ENCODE results near the gene ADGRD1.

ADGRD1 gene

DNA sequence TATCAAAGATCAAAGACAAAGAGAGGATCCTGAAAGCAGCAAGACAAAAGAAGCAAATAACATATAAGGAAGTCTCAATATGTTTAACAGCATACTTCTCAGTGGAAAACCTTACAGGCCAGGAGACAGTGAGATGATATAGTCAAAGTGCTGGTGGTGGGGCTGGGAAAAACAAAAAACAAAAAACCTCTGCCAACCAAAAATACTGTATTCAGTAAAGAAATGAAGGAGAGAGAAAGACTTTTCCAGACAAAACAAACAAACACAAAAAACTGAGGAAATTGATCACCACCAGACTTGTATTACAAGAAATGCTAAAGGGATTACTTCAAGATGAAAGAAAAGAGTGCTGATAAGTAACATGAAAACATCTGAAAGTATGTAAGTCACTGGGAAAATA lies 221.2 kb downstream of the ADGRD1 start:
- no peak overlapping the region for H2AK5ac ChIP-seq (ENCODE audit: low read length)
- no peak overlapping the region for H2BK120ac ChIP-seq (ENCODE audit: insufficient read depth, low read length, poor library complexity)
- H2BK12ac ChIP-seq (ENCODE audit: low read length): no peak overlapping the region
- H3K79me2 ChIP-seq (ENCODE audit: control insufficient read depth, insufficient read depth, low read length, poor library complexity): no peaks in the 10 kb centered on the region
- H3K23ac ChIP-seq (ENCODE audit: low read length): no peak overlapping the region
- no peak overlapping the region for H4K91ac ChIP-seq (ENCODE audit: low read depth, low read length)
- no peak overlapping the region for H2BK5ac ChIP-seq (ENCODE audit: low read depth, low read length, poor library complexity)
- no peak overlapping the region for H3K18ac ChIP-seq (ENCODE audit: low read length)
- H3K27me3 ChIP-seq (ENCODE audit: insufficient read depth, low read length): no peaks in the 10 kb centered on the region
- no peak for DNase-seq
- no peak overlapping the region for H3K27ac ChIP-seq (ENCODE audit: low read depth, low read length)
- no peak overlapping the region for H3K14ac ChIP-seq (ENCODE audit: low read length)
- no peaks in the 10 kb centered on the region for H3K4me1 ChIP-seq (ENCODE audit: control insufficient read depth in 1 of 2, insufficient read depth in 2 of 2, low read length in 2 of 2)
- H4K12ac ChIP-seq (ENCODE audit: low read depth, low read length): no peak overlapping the region
- H2AFZ ChIP-seq (ENCODE audit: insufficient read depth, low read length, poor library complexity): no peak overlapping the region
- no peaks in the 10 kb centered on the region for H3K79me1 ChIP-seq (ENCODE audit: low read length)
- H3K4me2 ChIP-seq (ENCODE audit: low read length): no peak overlapping the region
- H3K36me3 ChIP-seq (ENCODE audit: control insufficient read depth in 1 of 2, insufficient read depth in 2 of 2, low read length in 2 of 2): no peaks in the 10 kb centered on the region
- H3K9me3 ChIP-seq (ENCODE audit: insufficient read depth, low read depth, low read length): peaks cover 9% of the 10 kb centered on the region
- no peak overlapping the region for H3K9ac ChIP-seq (ENCODE audit: low read length)
- no peak overlapping the region for H3K4ac ChIP-seq (ENCODE audit: low read depth, low read length)
- no peak overlapping the region for H4K8ac ChIP-seq (ENCODE audit: low read depth, low read length)
- H3K4me3 ChIP-seq (ENCODE audit: low read depth, low read length): no peak overlapping the region

DNA sequence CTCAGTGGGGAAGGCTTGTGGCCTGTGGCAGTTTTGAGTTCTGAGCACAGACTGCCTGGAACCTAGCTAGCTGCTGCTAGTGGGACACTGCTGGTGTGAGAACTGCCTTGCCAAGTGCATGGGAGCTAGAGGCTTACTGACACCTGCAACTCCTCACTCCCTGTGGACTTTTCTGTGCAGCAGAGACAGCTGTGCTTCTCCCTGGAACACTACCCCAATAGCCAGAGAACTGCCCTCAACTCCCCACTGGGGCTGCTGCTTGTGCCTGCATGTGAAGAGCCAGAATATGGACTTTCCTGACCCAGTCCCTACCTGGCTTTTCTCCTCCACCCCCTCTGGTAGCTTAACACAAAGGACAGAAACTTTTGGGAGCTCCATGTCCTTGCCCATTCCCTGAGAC lies 222.6 kb downstream of the ADGRD1 start:
- Histone ChIP-seq H2BK120ac (ENCODE audit: insufficient read depth, low read length, poor library complexity) (no peak overlapping the region), H3K23ac (ENCODE audit: low read length) (no peak overlapping the region), H3K79me2 (ENCODE audit: control insufficient read depth, insufficient read depth, low read length, poor library complexity) (no peaks in the 10 kb centered on the region), H3K4me1 (ENCODE audit: control insufficient read depth in 1 of 2, insufficient read depth in 2 of 2, low read length in 2 of 2) (no peaks in the 10 kb centered on the region), H2BK5ac (ENCODE audit: low read depth, low read length, poor library complexity) (no peak overlapping the region), H3K27ac (ENCODE audit: low read depth, low read length) (no peak overlapping the region), H2BK12ac (ENCODE audit: low read length) (no peak overlapping the region), H4K91ac (ENCODE audit: low read depth, low read length) (no peak overlapping the region), H2AK5ac (ENCODE audit: low read length) (no peak overlapping the region), H3K79me1 (ENCODE audit: low read length) (no peaks in the 10 kb centered on the region), H3K9ac (ENCODE audit: low read length) (no peak overlapping the region), H3K4me2 (ENCODE audit: low read length) (no peak overlapping the region), H3K36me3 (ENCODE audit: control insufficient read depth in 1 of 2, insufficient read depth in 2 of 2, low read length in 2 of 2) (no peaks in the 10 kb centered on the region), H4K8ac (ENCODE audit: low read depth, low read length) (no peak overlapping the region), H3K4me3 (ENCODE audit: low read depth, low read length) (no peak overlapping the region), H3K27me3 (ENCODE audit: insufficient read depth, low read length) (no peaks in the 10 kb centered on the region), H3K18ac (ENCODE audit: low read length) (no peak overlapping the region), H2AFZ (ENCODE audit: insufficient read depth, low read length, poor library complexity) (no peak overlapping the region), H4K12ac (ENCODE audit: low read depth, low read length) (no peak overlapping the region), H3K4ac (ENCODE audit: low read depth, low read length) (no peak overlapping the region), H3K9me3 (ENCODE audit: insufficient read depth, low read depth, low read length) (peaks cover 9% of the 10 kb centered on the region), H3K14ac (ENCODE audit: low read length) (no peak overlapping the region)
- DNase-seq: no peak

DNA sequence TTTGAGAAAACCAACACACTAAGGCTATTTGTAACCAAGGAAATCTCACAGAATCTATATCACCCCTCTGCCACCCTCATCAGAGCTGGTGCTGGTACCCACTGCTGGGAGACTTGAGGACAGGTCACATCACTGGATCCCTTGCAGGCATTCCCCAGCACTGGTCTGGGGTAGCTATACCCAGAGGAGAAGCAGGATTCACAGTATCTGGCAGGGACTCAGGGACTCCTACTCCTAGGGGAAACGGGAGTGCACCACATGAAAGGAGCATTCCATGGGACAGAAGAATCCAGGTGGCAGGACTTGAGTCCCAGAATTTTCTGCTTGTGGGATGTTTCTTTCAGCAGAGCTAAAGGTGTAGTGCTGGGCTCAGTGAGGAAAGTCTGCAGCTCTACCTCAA lies 223.2 kb downstream of the ADGRD1 start:
- WGBS (ENCODE audit: extremely low coverage, insufficient coverage, insufficient read length): no CpG with 5 or more reads among the region's 1 CpG
- Histone ChIP-seq H2BK12ac (ENCODE audit: low read length) (no peak overlapping the region), H4K8ac (ENCODE audit: low read depth, low read length) (no peak overlapping the region), H3K27ac (ENCODE audit: low read depth, low read length) (no peak overlapping the region), H4K91ac (ENCODE audit: low read depth, low read length) (no peak overlapping the region), H2BK5ac (ENCODE audit: low read depth, low read length, poor library complexity) (no peak overlapping the region), H4K12ac (ENCODE audit: low read depth, low read length) (no peak overlapping the region), H2BK120ac (ENCODE audit: insufficient read depth, low read length, poor library complexity) (no peak overlapping the region), H3K18ac (ENCODE audit: low read length) (no peak overlapping the region), H3K23ac (ENCODE audit: low read length) (no peak overlapping the region), H3K14ac (ENCODE audit: low read length) (no peak overlapping the region), H3K79me2 (ENCODE audit: control insufficient read depth, insufficient read depth, low read length, poor library complexity) (no peaks in the 10 kb centered on the region), H2AK5ac (ENCODE audit: low read length) (no peak overlapping the region), H3K4me1 (ENCODE audit: control insufficient read depth in 1 of 2, insufficient read depth in 2 of 2, low read length in 2 of 2) (no peaks in the 10 kb centered on the region), H3K4me3 (ENCODE audit: low read depth, low read length) (no peak overlapping the region), H3K27me3 (ENCODE audit: insufficient read depth, low read length) (no peaks in the 10 kb centered on the region), H3K9me3 (ENCODE audit: insufficient read depth, low read depth, low read length) (peaks cover 9% of the 10 kb centered on the region), H3K79me1 (ENCODE audit: low read length) (no peaks in the 10 kb centered on the region), H3K9ac (ENCODE audit: low read length) (no peak overlapping the region), H3K36me3 (ENCODE audit: control insufficient read depth in 1 of 2, insufficient read depth in 2 of 2, low read length in 2 of 2) (no peaks in the 10 kb centered on the region), H3K4me2 (ENCODE audit: low read length) (no peak overlapping the region), H2AFZ (ENCODE audit: insufficient read depth, low read length, poor library complexity) (no peak overlapping the region), H3K4ac (ENCODE audit: low read depth, low read length) (no peak overlapping the region)
- DNase-seq: no peak

DNA sequence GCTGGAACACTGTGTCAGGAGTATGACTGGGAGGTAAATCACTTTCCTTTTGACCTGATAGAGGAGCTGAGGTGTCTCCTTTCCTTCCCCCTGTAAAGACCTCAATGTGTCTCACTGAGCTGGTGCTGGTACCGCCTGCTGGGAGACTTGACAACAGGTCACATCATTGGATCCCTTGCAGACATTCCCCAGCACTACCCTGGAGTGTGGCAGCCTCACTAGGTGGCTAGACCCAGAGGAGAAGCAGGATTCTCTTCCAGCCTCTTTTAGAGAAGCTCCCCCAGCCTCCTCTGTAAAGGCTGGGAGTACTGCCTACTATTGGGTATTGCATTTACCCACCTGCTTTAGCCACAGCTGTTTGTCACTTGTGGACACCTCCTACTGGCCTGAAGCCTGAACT lies 223.9 kb downstream of the ADGRD1 start:
- WGBS (ENCODE audit: extremely low coverage, insufficient coverage, insufficient read length): no CpG with 5 or more reads among the region's 1 CpG
- DNase-seq: no peak
- no peak overlapping the region for H2BK12ac ChIP-seq (ENCODE audit: low read length)
- H3K4me3 ChIP-seq (ENCODE audit: low read depth, low read length): no peak overlapping the region
- no peak overlapping the region for H3K4ac ChIP-seq (ENCODE audit: low read depth, low read length)
- no peak overlapping the region for H3K14ac ChIP-seq (ENCODE audit: low read length)
- H4K8ac ChIP-seq (ENCODE audit: low read depth, low read length): no peak overlapping the region
- H3K23ac ChIP-seq (ENCODE audit: low read length): no peak overlapping the region
- H3K36me3 ChIP-seq (ENCODE audit: control insufficient read depth in 1 of 2, insufficient read depth in 2 of 2, low read length in 2 of 2): no peaks in the 10 kb centered on the region
- no peak overlapping the region for H2AFZ ChIP-seq (ENCODE audit: insufficient read depth, low read length, poor library complexity)
- H2AK5ac ChIP-seq (ENCODE audit: low read length): no peak overlapping the region
- H2BK5ac ChIP-seq (ENCODE audit: low read depth, low read length, poor library complexity): no peak overlapping the region
- H4K91ac ChIP-seq (ENCODE audit: low read depth, low read length): no peak overlapping the region
- no peak overlapping the region for H3K18ac ChIP-seq (ENCODE audit: low read length)
- H3K4me2 ChIP-seq (ENCODE audit: low read length): no peak overlapping the region
- peaks cover 9% of the 10 kb centered on the region for H3K9me3 ChIP-seq (ENCODE audit: insufficient read depth, low read depth, low read length)
- no peak overlapping the region for H4K12ac ChIP-seq (ENCODE audit: low read depth, low read length)
- no peaks in the 10 kb centered on the region for H3K79me1 ChIP-seq (ENCODE audit: low read length)
- H3K79me2 ChIP-seq (ENCODE audit: control insufficient read depth, insufficient read depth, low read length, poor library complexity): no peaks in the 10 kb centered on the region
- H3K4me1 ChIP-seq (ENCODE audit: control insufficient read depth in 1 of 2, insufficient read depth in 2 of 2, low read length in 2 of 2): no peaks in the 10 kb centered on the region
- no peak overlapping the region for H3K27ac ChIP-seq (ENCODE audit: low read depth, low read length)
- H3K27me3 ChIP-seq (ENCODE audit: insufficient read depth, low read length): no peaks in the 10 kb centered on the region
- H2BK120ac ChIP-seq (ENCODE audit: insufficient read depth, low read length, poor library complexity): no peak overlapping the region
- H3K9ac ChIP-seq (ENCODE audit: low read length): no peak overlapping the region

DNA sequence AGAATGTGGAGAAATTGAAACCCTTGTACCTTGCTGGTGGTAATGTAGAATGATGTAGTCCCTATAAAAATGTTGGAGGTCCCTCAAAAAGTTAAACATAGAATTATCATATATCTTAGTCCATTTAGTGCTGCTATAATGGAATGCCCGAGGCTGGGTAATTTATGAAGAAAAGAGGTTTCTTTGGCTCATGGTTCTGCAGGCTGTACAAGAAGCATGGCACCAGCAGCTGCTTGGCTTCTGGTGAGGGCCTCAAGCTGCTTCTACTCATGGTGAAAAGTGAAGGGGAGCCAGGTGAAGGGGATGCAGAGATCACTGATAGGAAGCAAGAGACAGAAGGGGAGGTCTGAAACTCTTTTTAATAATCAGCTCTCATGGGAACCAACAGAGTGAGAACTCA lies 233.9 kb downstream of the ADGRD1 start:
- H2BK120ac ChIP-seq (ENCODE audit: insufficient read depth, low read length, poor library complexity): no peak overlapping the region
- no peak overlapping the region for H3K9ac ChIP-seq (ENCODE audit: low read length)
- H2BK5ac ChIP-seq (ENCODE audit: low read depth, low read length, poor library complexity): no peak overlapping the region
- H3K14ac ChIP-seq (ENCODE audit: low read length): no peak overlapping the region
- H3K23ac ChIP-seq (ENCODE audit: low read length): no peak overlapping the region
- H4K91ac ChIP-seq (ENCODE audit: low read depth, low read length): no peak overlapping the region
- H4K8ac ChIP-seq (ENCODE audit: low read depth, low read length): no peak overlapping the region
- H3K9me3 ChIP-seq (ENCODE audit: insufficient read depth, low read depth, low read length): peaks cover 12% of the 10 kb centered on the region
- H3K18ac ChIP-seq (ENCODE audit: low read length): no peak overlapping the region
- H3K4ac ChIP-seq (ENCODE audit: low read depth, low read length): no peak overlapping the region
- H3K4me1 ChIP-seq (ENCODE audit: control insufficient read depth in 1 of 2, insufficient read depth in 2 of 2, low read length in 2 of 2): no peaks in the 10 kb centered on the region
- no peak overlapping the region for H4K12ac ChIP-seq (ENCODE audit: low read depth, low read length)
- no peak overlapping the region for H2AFZ ChIP-seq (ENCODE audit: insufficient read depth, low read length, poor library complexity)
- H3K36me3 ChIP-seq (ENCODE audit: control insufficient read depth in 1 of 2, insufficient read depth in 2 of 2, low read length in 2 of 2): no peaks in the 10 kb centered on the region
- no CpG with 5 or more reads among the region's 1 CpG for WGBS (ENCODE audit: extremely low coverage, insufficient coverage, insufficient read length)
- no peak for DNase-seq
- no peak overlapping the region for H3K4me3 ChIP-seq (ENCODE audit: low read depth, low read length)
- no peaks in the 10 kb centered on the region for H3K27me3 ChIP-seq (ENCODE audit: insufficient read depth, low read length)
- no peak overlapping the region for H2BK12ac ChIP-seq (ENCODE audit: low read length)
- no peaks in the 10 kb centered on the region for H3K79me2 ChIP-seq (ENCODE audit: control insufficient read depth, insufficient read depth, low read length, poor library complexity)
- H3K4me2 ChIP-seq (ENCODE audit: low read length): no peak overlapping the region
- H2AK5ac ChIP-seq (ENCODE audit: low read length): no peak overlapping the region
- H3K27ac ChIP-seq (ENCODE audit: low read depth, low read length): no peak overlapping the region
- no peaks in the 10 kb centered on the region for H3K79me1 ChIP-seq (ENCODE audit: low read length)

Measured in trophoblast cell (in vitro differentiated cells and primary cell).